ENCODE data around the gene TSPAN12. TPM values are rescaled to one million over a fixed set of nuclear protein-coding genes. Genes with fewer than 3 reads are reported as not detected.

Gene TSPAN12
- total and polyA plus RNA-seq, 2 donors (not counting 1 experiment from before 2014, with no cell fraction given): not detected

DNA sequence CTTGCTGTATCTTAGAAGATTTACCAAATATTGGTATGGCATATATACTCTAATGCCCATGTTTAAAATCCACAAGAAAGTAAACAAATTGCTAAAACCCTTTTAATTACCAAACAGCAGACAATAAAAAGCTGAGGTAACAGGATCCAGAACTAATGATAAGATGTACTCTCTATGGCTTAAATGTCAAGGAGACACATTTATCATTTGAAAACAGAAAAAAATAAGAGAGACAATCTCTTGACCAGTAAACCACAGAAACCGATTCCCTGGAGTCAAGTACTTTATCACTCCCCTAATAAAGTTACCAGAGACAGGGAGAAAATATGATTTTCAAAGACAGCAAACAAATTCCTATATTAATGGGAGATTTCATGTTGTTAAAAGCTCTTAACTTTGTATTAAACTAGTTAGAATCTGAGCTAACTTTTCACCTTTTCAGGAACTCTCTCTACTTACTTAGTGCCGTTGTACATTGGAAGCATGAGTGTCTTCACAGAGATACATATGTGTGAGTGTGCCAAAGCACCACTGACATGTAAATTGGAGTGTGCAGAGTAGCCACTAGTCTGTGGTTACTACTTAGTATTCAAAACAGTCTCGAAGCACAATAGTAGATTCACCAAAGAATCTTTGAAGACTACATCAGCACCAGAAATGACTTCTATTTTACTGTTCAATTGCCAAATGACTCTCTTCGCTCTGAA, 44.2 kb downstream of the TSPAN12 start:
- ATAC-seq (ENCODE audit: low read depth) (no peak), DNase-seq (no peak)
- H3K27ac Mint-ChIP-seq: no peak overlapping the region
- H3K27me3 ChIP-seq (replicated peaks in 1 of 4; ENCODE audit: control extremely low read depth in 1 of 4, control insufficient read depth in 3 of 4, insufficient read depth in 4 of 4, low read length in 3 of 4): peaks cover 0 to 3% (median 0%) of the 10 kb centered on the region in 4 experiments
- peaks cover 26% of the 10 kb centered on the region for H3K27me3 Mint-ChIP-seq
- H3K9me3 ChIP-seq (ENCODE audit: control extremely low read depth in 1 of 3, control insufficient read depth in 2 of 3, insufficient read depth in 1 of 3, low read length in 2 of 3): no peaks in the 10 kb centered on the region
- intact Hi-C loops (cut with micrococcal nuclease): no loop called here
- no peak overlapping the region for H3K4me3 Mint-ChIP-seq
- no peaks in the 10 kb centered on the region for H3K4me1 ChIP-seq (ENCODE audit: control insufficient read depth in 2 of 2, insufficient read depth in 2 of 2, low read length in 2 of 2)
- no peaks in the 10 kb centered on the region for H3K79me2 ChIP-seq (ENCODE audit: control insufficient read depth, insufficient read depth, low read length)
- TF ChIP-seq EZH2 (IDR thresholded peaks at IDR 0.05; ENCODE audit: borderline replicate concordance, insufficient read depth, low read depth, low read length, poor library complexity, severe bottlenecking): no peak
- TF ChIP-seq CTCF (IDR thresholded peaks at IDR 0.05): no peak
- H3K9me3 Mint-ChIP-seq (ENCODE audit: insufficient read depth): no peaks in the 10 kb centered on the region
- H3K4me1 Mint-ChIP-seq: no peaks in the 10 kb centered on the region
- no peak overlapping the region for H3K4me2 ChIP-seq (replicated peaks; ENCODE audit: low read depth, low read length, poor library complexity, severe bottlenecking)
- no peak overlapping the region for H2AFZ ChIP-seq (ENCODE audit: insufficient read depth, low read depth, low read length, poor library complexity, severe bottlenecking)
- no peak overlapping the region for H3K27ac ChIP-seq (ENCODE audit: low read length in 2 of 2)
- WGBS (ENCODE audit: insufficient coverage): 100% methylated on average over 1 of the region's 4 CpGs
- ChIA-PET POLR2A (no interaction called here), CTCF (interaction anchor here (1.1 kb wide), 1 partner anchor 22 kb away, joined by 4 read pairs; no protein-coding TSS in a partner anchor)
- H3K4me3 ChIP-seq (ENCODE audit: control extremely low read depth in 1 of 5, extremely low read depth in 1 of 5, insufficient read depth in 1 of 5, low read depth in 2 of 5, low read length in 4 of 5): no peak overlapping the region
- no peaks in the 10 kb centered on the region for H4K20me1 ChIP-seq (ENCODE audit: control insufficient read depth, insufficient read depth, low read length, poor library complexity, severe bottlenecking)
- H3K36me3 ChIP-seq (replicated peaks in 1 of 2; ENCODE audit: control extremely low read depth in 1 of 2, control insufficient read depth in 1 of 2, extremely low read depth in 1 of 2, insufficient read depth in 2 of 2, low read length in 1 of 2): no peaks in the 10 kb centered on the region
- H3K9ac ChIP-seq (ENCODE audit: low read length): no peak overlapping the region

GRCh38 chr7:120813089-120813488, 44.9 kb downstream of the TSPAN12 start:
- TF ChIP-seq CTCF (IDR thresholded peaks at IDR 0.05): no peak
- no peak for TF ChIP-seq EZH2 (IDR thresholded peaks at IDR 0.05; ENCODE audit: borderline replicate concordance, insufficient read depth, low read depth, low read length, poor library complexity, severe bottlenecking)
- Histone ChIP-seq H3K9ac (ENCODE audit: low read length) (no peak overlapping the region), H3K36me3 (replicated peaks in 1 of 2; ENCODE audit: control extremely low read depth in 1 of 2, control insufficient read depth in 1 of 2, extremely low read depth in 1 of 2, insufficient read depth in 2 of 2, low read length in 1 of 2) (no peaks in the 10 kb centered on the region), H3K4me3 (ENCODE audit: control extremely low read depth in 1 of 5, extremely low read depth in 1 of 5, insufficient read depth in 1 of 5, low read depth in 2 of 5, low read length in 4 of 5) (no peak overlapping the region), H3K27me3 (replicated peaks in 1 of 4; ENCODE audit: control extremely low read depth in 1 of 4, control insufficient read depth in 3 of 4, insufficient read depth in 4 of 4, low read length in 3 of 4) (peaks cover 0 to 3% (median 0%) of the 10 kb centered on the region in 4 experiments), H4K20me1 (ENCODE audit: control insufficient read depth, insufficient read depth, low read length, poor library complexity, severe bottlenecking) (no peaks in the 10 kb centered on the region), H2AFZ (ENCODE audit: insufficient read depth, low read depth, low read length, poor library complexity, severe bottlenecking) (no peak overlapping the region), H3K79me2 (ENCODE audit: control insufficient read depth, insufficient read depth, low read length) (no peaks in the 10 kb centered on the region), H3K9me3 (ENCODE audit: control extremely low read depth in 1 of 3, control insufficient read depth in 2 of 3, insufficient read depth in 1 of 3, low read length in 2 of 3) (no peaks in the 10 kb centered on the region), H3K27ac (ENCODE audit: low read length in 2 of 2) (no peak overlapping the region), H3K4me2 (replicated peaks; ENCODE audit: low read depth, low read length, poor library complexity, severe bottlenecking) (no peak overlapping the region), H3K4me1 (ENCODE audit: control insufficient read depth in 2 of 2, insufficient read depth in 2 of 2, low read length in 2 of 2) (no peaks in the 10 kb centered on the region)
- no peak overlapping the region for H3K27ac Mint-ChIP-seq
- POLR2A ChIA-PET: no interaction called here
- no peak overlapping the region for H3K4me3 Mint-ChIP-seq
- no peaks in the 10 kb centered on the region for H3K4me1 Mint-ChIP-seq
- intact Hi-C loops (cut with micrococcal nuclease): no loop called here
- H3K27me3 Mint-ChIP-seq: peaks cover 26% of the 10 kb centered on the region
- DNase-seq (no peak), ATAC-seq (ENCODE audit: low read depth) (no peak)
- CTCF ChIA-PET: interaction anchor here (1.1 to 1.9 kb wide), 2 partner anchors 10 to 21 kb away, joined by 4 read pairs; no protein-coding TSS in a partner anchor
- H3K9me3 Mint-ChIP-seq (ENCODE audit: insufficient read depth): no peaks in the 10 kb centered on the region
